Keratinocyte (primary cell): ENCODE measurements around the gene BMPER. TPM values are rescaled to one million over a fixed set of nuclear protein-coding genes. Genes with fewer than 3 reads are reported as not detected.

Experiments
- DNase-seq: peaks from one replicate; pipeline ENCODE4 v3.0.0-alpha.2; 2011; ENCODE audit warnings: low read depth, missing footprints, low spot score
- FAIRE-seq: peaks from 2 replicates; lab custom pipeline; 2011; peaks lifted over from hg19 to GRCh38; lab: Jason Lieb, UNC
- H2AFZ ChIP-seq: 2 replicates; pipeline ENCODE4 v1.6.0; 2012; ENCODE audit warnings: low read length, control low read depth, inconsistent platforms; ENCODE audit not compliant: control insufficient read depth
- H3K27ac ChIP-seq: 2 replicates; pipeline ENCODE4 v1.5.1; 2011; ENCODE audit warnings: low read length; ENCODE audit not compliant: control insufficient read depth, insufficient read depth
- H3K27me3 ChIP-seq: 3 replicates; pipeline ENCODE4 v1.6.0; 2011; ENCODE audit warnings: low read length; ENCODE audit not compliant: control insufficient read depth, insufficient read depth; ENCODE audit errors: extremely low read depth
- H3K36me3 ChIP-seq, 2 experiments: 2 replicates in 1 of 2; 3 replicates in 1 of 2; pipeline ENCODE4 v1.5.1; 2011; ENCODE audit warnings: low read length in 2 of 2, mild to moderate bottlenecking in 1 of 2; ENCODE audit not compliant: control insufficient read depth in 2 of 2, insufficient read depth in 2 of 2; ENCODE audit errors: extremely low read depth in 1 of 2
- H3K4me1 ChIP-seq: 3 replicates; pipeline ENCODE4 v1.5.1; 2011; ENCODE audit warnings: low read length; ENCODE audit not compliant: control insufficient read depth, insufficient read depth; ENCODE audit errors: extremely low read depth
- H3K4me2 ChIP-seq: 3 replicates; pipeline ENCODE4 v1.6.0; 2011; ENCODE audit warnings: low read depth, low read length; ENCODE audit not compliant: control insufficient read depth, insufficient read depth; ENCODE audit errors: extremely low read depth
- H3K4me3 ChIP-seq, 3 experiments: fragments of 200-600 bp in 1 of 3; sonication (generic) in 1 of 3; 2 replicates in 2 of 3; 3 replicates in 1 of 3; pipeline ENCODE4 v1.5.1; 2011 to 2016; ENCODE audit warnings: low read length in 3 of 3, mild to moderate bottlenecking in 3 of 3, control low read depth in 2 of 3, inconsistent platforms in 1 of 3, low read depth in 1 of 3, mixed read lengths in 1 of 3, mixed run types in 1 of 3, moderate library complexity in 1 of 3; ENCODE audit not compliant: control insufficient read depth in 2 of 3, insufficient read depth in 2 of 3; ENCODE audit errors: extremely low read depth in 1 of 3
- H3K79me2 ChIP-seq: 2 replicates; pipeline ENCODE4 v1.6.0; 2012; ENCODE audit warnings: low read length; ENCODE audit not compliant: control insufficient read depth, insufficient read depth
- H3K9ac ChIP-seq: 3 replicates; pipeline ENCODE4 v1.6.0; 2011; ENCODE audit warnings: low read length; ENCODE audit not compliant: control insufficient read depth, insufficient read depth; ENCODE audit errors: extremely low read depth
- H3K9me1 ChIP-seq: 3 replicates; pipeline ENCODE4 v1.6.0; 2011; ENCODE audit warnings: low read length; ENCODE audit not compliant: control insufficient read depth, insufficient read depth; ENCODE audit errors: extremely low read depth
- H3K9me3 ChIP-seq: 2 replicates; pipeline ENCODE4 v1.5.1; 2012; ENCODE audit warnings: low read depth, low read length; ENCODE audit not compliant: control insufficient read depth
- H4K20me1 ChIP-seq: 3 replicates; pipeline ENCODE4 v1.6.0; 2011; ENCODE audit warnings: low read length; ENCODE audit not compliant: control insufficient read depth, insufficient read depth; ENCODE audit errors: extremely low read depth
- EZH2 ChIP-seq: IDR thresholded peaks from one replicate; pipeline ENCODE4 v1.6.1; 2012; ENCODE audit warnings: inconsistent platforms, mild to moderate bottlenecking, low read length, moderate library complexity
- dilution Hi-C: fragments of 300-500 bp; cut with MboI; formaldehyde crosslinking; loops from one replicate; pipeline ENCODE4 v1.7.0; 2020; ENCODE audit warnings: low sequenced_read_pairs; ENCODE audit not compliant: extremely low pct_ligation_motif_present
- polyA plus RNA-seq, 5 experiments: library from polyadenylated mRNA; depleted of rRNA in 3 of 5; stranded (reverse) in 3 of 5; stranded (forward) in 1 of 5; unstranded in 1 of 5; fragments of >200 nt; gene quantifications; 1 replicate in 1 of 5; 2 replicates in 3 of 5; 3 replicates in 1 of 5; pipeline versions ENCODE4 v1.2.1 to v1.2.3, GENCODE V29; 2011 to 2012; ENCODE audit warnings: missing spikeins in 2 of 5, low read depth in 1 of 5, low replicate concordance in 1 of 5
- TF ChIP-seq, protein P1 (sequence below), 3 experiments: IDR thresholded peaks in 1 of 3; conservative IDR thresholded peaks in 1 of 3; optimal IDR thresholded peaks in 1 of 3; 2 replicates in 2 of 3; 3 replicates in 1 of 3; pipeline versions ENCODE3 to v1.5.1; 2011; ENCODE audit warnings: low read length in 3 of 3, mild to moderate bottlenecking in 3 of 3, moderate library complexity in 2 of 3, control low read depth in 1 of 3, inconsistent platforms in 1 of 3; ENCODE audit not compliant: insufficient read depth in 2 of 3; ENCODE audit errors: extremely low read depth in 1 of 3

Gene BMPER
- polyA plus RNA-seq, 1 donor (not counting 4 experiments of a cell fraction or from before 2014, with no cell fraction given) = 0.67 TPM

DNA sequence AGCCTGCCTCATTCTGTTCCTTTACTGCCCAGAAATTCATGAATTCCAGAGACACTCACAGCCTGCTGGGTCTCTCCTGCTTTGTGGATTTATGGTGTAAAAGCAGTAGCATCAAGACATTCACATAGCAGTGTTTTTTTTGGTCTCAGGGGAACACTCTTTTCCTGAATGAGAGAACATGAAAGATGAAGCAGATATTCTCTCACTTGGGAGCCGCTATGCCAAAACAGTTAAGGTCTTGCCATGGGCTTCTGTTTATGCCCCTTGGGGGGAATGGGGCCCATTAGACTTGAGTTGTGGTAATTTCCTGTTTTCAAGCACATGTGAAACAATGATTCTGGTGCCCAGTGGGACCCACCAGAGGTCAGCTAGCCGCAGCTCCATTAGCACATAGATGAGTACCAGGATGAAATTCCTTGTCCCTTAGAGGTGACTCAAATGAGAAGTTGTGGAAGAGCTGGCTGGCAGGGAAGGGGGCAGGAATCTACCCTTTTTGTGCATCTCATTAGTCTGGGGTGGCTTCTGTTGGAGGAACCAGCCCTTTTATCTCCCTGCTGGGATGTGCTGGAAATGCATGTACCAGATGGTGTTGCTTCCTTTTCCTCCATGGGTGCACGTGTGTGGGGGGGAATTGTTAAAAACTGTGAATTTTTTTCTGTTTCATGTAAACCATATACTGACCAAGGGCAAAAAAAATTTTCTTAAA, 13.3 kb downstream of the BMPER start:
- no peak for FAIRE-seq
- no peak overlapping the region for H3K4me2 ChIP-seq
- no peak overlapping the region for H3K9ac ChIP-seq
- no peaks in the 10 kb centered on the region for H3K9me3 ChIP-seq
- DNase-seq = no peak
- no peak overlapping the region for H3K4me3 ChIP-seq
- no peaks in the 10 kb centered on the region for H4K20me1 ChIP-seq
- no peak overlapping the region for H2AFZ ChIP-seq
- TF ChIP-seq EZH2 = no peak
- TF ChIP-seq, protein P1, sequence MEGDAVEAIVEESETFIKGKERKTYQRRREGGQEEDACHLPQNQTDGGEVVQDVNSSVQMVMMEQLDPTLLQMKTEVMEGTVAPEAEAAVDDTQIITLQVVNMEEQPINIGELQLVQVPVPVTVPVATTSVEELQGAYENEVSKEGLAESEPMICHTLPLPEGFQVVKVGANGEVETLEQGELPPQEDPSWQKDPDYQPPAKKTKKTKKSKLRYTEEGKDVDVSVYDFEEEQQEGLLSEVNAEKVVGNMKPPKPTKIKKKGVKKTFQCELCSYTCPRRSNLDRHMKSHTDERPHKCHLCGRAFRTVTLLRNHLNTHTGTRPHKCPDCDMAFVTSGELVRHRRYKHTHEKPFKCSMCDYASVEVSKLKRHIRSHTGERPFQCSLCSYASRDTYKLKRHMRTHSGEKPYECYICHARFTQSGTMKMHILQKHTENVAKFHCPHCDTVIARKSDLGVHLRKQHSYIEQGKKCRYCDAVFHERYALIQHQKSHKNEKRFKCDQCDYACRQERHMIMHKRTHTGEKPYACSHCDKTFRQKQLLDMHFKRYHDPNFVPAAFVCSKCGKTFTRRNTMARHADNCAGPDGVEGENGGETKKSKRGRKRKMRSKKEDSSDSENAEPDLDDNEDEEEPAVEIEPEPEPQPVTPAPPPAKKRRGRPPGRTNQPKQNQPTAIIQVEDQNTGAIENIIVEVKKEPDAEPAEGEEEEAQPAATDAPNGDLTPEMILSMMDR (optimal IDR thresholded peaks at IDR 0.05 in 1 of 3, IDR thresholded peaks at IDR 0.05 in 1 of 3, conservative IDR thresholded peaks at IDR 0.05 in 1 of 3; ENCODE audit: extremely low read depth in 1 of 3, insufficient read depth in 2 of 3, low read length in 3 of 3) = no peak
- dilution Hi-C loops = no loop called here
- no peaks in the 10 kb centered on the region for H3K79me2 ChIP-seq
- H3K36me3 ChIP-seq = no peaks in the 10 kb centered on the region
- H3K4me1 ChIP-seq = peaks cover 3% of the 10 kb centered on the region
- H3K27me3 ChIP-seq = no peaks in the 10 kb centered on the region
- no peak overlapping the region for H3K27ac ChIP-seq
- no peaks in the 10 kb centered on the region for H3K9me1 ChIP-seq

DNA sequence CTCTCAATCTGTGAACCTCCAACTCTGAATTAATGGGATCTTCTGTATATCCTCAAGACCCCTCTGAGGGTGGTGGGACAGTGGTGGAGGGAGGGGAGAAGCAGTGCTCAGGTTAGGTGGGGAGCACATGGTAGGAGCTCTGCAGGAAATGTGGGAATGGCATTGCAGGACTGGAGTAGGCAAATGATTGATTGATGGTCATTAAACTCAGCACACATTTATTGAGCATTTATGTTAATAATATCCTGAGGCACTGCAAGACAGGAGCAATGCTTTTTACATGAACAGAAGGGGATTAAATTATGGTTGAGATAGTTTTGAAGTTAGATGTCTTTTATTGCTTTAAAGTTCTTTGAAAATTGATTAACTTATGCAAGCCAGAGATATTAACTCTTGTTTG, 14.1 kb downstream of the BMPER start:
- Histone ChIP-seq H2AFZ (no peak overlapping the region), H3K4me2 (no peak overlapping the region), H3K9ac (no peak overlapping the region), H3K79me2 (no peaks in the 10 kb centered on the region), H3K27ac (no peak overlapping the region), H3K36me3 (no peaks in the 10 kb centered on the region), H3K27me3 (no peaks in the 10 kb centered on the region), H3K4me3 (no peak overlapping the region), H3K9me1 (no peaks in the 10 kb centered on the region), H3K4me1 (peaks cover 3% of the 10 kb centered on the region), H4K20me1 (no peaks in the 10 kb centered on the region), H3K9me3 (no peaks in the 10 kb centered on the region)
- dilution Hi-C loops = no loop called here
- FAIRE-seq = no peak
- no peak for DNase-seq
- TF ChIP-seq EZH2 = no peak
- TF ChIP-seq, protein P1 (optimal IDR thresholded peaks at IDR 0.05 in 1 of 3, IDR thresholded peaks at IDR 0.05 in 1 of 3, conservative IDR thresholded peaks at IDR 0.05 in 1 of 3; ENCODE audit: extremely low read depth in 1 of 3, insufficient read depth in 2 of 3, low read length in 3 of 3) = no peak
